DND-41 (cell line): ENCODE results near the gene KLC1.
"Not testable (repeated sequence)": the region's sequence is repeated elsewhere in the genome, so short reads cannot be mapped to it uniquely, and the experiment has no call there.

ENCODE experiments used
- ATAC-seq: fragments of 200-7000 bp; cut with Tn5 transposase; 3 replicates; pipeline ENCODE4 v1.9.1; 2021; ENCODE audit warnings: low read depth; ENCODE audit not compliant: insufficient read depth
- DNase-seq: peaks from one replicate; pipeline ENCODE4 v3.0.0-alpha.2; 2020
- H2AFZ ChIP-seq: 2 replicates; pipeline ENCODE4 v1.6.0; 2012; ENCODE audit warnings: low read depth, low read length
- H3K27ac ChIP-seq: 2 replicates; pipeline ENCODE4 v1.5.1; 2012; ENCODE audit warnings: low read length, inconsistent platforms
- H3K27me3 ChIP-seq: fragments of 200-600 bp; sonication (generic); 2 replicates; pipeline ENCODE4 v1.6.0; 2012; ENCODE audit warnings: low read length, mild to moderate bottlenecking, inconsistent platforms; ENCODE audit not compliant: insufficient read depth, poor library complexity
- H3K36me3 ChIP-seq: 2 replicates; pipeline ENCODE4 v1.5.1; 2012; ENCODE audit warnings: low read length, inconsistent platforms; ENCODE audit not compliant: insufficient read depth
- H3K4me1 ChIP-seq: 2 replicates; pipeline ENCODE4 v1.5.1; 2012; ENCODE audit warnings: mild to moderate bottlenecking, low read length; ENCODE audit not compliant: insufficient read depth
- H3K4me2 ChIP-seq: 2 replicates; pipeline ENCODE4 v1.6.0; 2012; ENCODE audit warnings: mild to moderate bottlenecking, moderate library complexity, low read length, inconsistent platforms; ENCODE audit not compliant: insufficient read depth
- H3K4me3 ChIP-seq, 2 experiments: fragments of 200-600 bp in 1 of 2; shearing (Covaris generic) in 1 of 2; 2 replicates each; pipeline ENCODE4 v1.5.1; 2012 to 2016; ENCODE audit warnings: inconsistent platforms in 2 of 2, low read length in 2 of 2, mild to moderate bottlenecking in 2 of 2, low read depth in 1 of 2, moderate library complexity in 1 of 2
- H3K79me2 ChIP-seq: 2 replicates; pipeline ENCODE4 v1.6.0; 2012; ENCODE audit warnings: low read length, inconsistent platforms; ENCODE audit not compliant: insufficient read depth
- H3K9ac ChIP-seq: 2 replicates; pipeline ENCODE4 v1.6.0; 2012; ENCODE audit warnings: low read depth, mild to moderate bottlenecking, inconsistent platforms, low read length, moderate library complexity
- H3K9me3 ChIP-seq: 2 replicates; pipeline ENCODE4 v1.5.1; 2012; ENCODE audit warnings: low read length, moderate library complexity, mild to moderate bottlenecking, inconsistent platforms; ENCODE audit not compliant: insufficient read depth, severe bottlenecking
- H4K20me1 ChIP-seq: 2 replicates; pipeline ENCODE4 v1.6.0; 2012; ENCODE audit warnings: low read length; ENCODE audit not compliant: insufficient read depth
- CTCF ChIP-seq: IDR thresholded peaks from 2 replicates; pipeline ENCODE4 v1.5.1; 2012; ENCODE audit warnings: borderline replicate concordance, low read length, moderate library complexity, mild to moderate bottlenecking; ENCODE audit not compliant: poor library complexity, severe bottlenecking; ENCODE audit errors: extremely low read depth
- EZH2 ChIP-seq: IDR thresholded peaks from 3 replicates; pipeline ENCODE4 v1.6.1; 2012; ENCODE audit warnings: borderline replicate concordance, low read depth, mild to moderate bottlenecking, moderate library complexity, low read length, inconsistent platforms; ENCODE audit not compliant: severe bottlenecking

Gene KLC1

GRCh38 chr14:103688441-103688840, 59.4 kb downstream of the KLC1 start:
- no peak overlapping the region for H3K27ac ChIP-seq
- H3K36me3 ChIP-seq = peaks cover 88% of the 10 kb centered on the region
- peaks cover 2% of the 10 kb centered on the region; the same call in 1 of the 2 replicates for H3K79me2 ChIP-seq
- DNase-seq (no peak), ATAC-seq (no peak)
- H3K27me3 ChIP-seq = no peaks in the 10 kb centered on the region
- no peaks in the 10 kb centered on the region for H3K4me1 ChIP-seq
- no peak overlapping the region for H2AFZ ChIP-seq
- peaks cover 17% of the 10 kb centered on the region for H4K20me1 ChIP-seq
- no peak overlapping the region for H3K9ac ChIP-seq
- H3K4me2 ChIP-seq = no peak overlapping the region
- H3K9me3 ChIP-seq = no peaks in the 10 kb centered on the region
- H3K4me3 ChIP-seq = no peak overlapping the region
- TF ChIP-seq EZH2 = no peak
- no peak for TF ChIP-seq CTCF

- TF ChIP-seq EZH2 (no peak), CTCF (no peak)
- ATAC-seq (no peak), DNase-seq (no peak)
- no peak overlapping the region for H3K4me2 ChIP-seq
- peaks cover 90% of the 10 kb centered on the region for H3K36me3 ChIP-seq
- no peak overlapping the region for H2AFZ ChIP-seq
- no peaks in the 10 kb centered on the region for H3K9me3 ChIP-seq
- H3K4me1 ChIP-seq = no peaks in the 10 kb centered on the region
- peaks cover 17% of the 10 kb centered on the region for H4K20me1 ChIP-seq
- no peak overlapping the region for H3K9ac ChIP-seq
- H3K79me2 ChIP-seq = peaks cover 2% of the 10 kb centered on the region; the same call in 1 of the 2 replicates
- no peaks in the 10 kb centered on the region for H3K27me3 ChIP-seq
- no peak overlapping the region for H3K4me3 ChIP-seq
- no peak overlapping the region for H3K27ac ChIP-seq
Measured at GRCh38 chr14:103688906-103689902, 60.2 kb downstream of the KLC1 start.

GRCh38 chr14:103690332-103690731, 61.3 kb downstream of the KLC1 start:
- Histone ChIP-seq H3K27ac (no peak overlapping the region), H3K4me2 (no peak overlapping the region), H3K79me2 (peaks cover 4% of the 10 kb centered on the region; the same call in 1 of the 2 replicates), H3K27me3 (no peaks in the 10 kb centered on the region), H3K36me3 (peaks cover 88% of the 10 kb centered on the region), H4K20me1 (peaks cover 17% of the 10 kb centered on the region), H3K4me1 (no peaks in the 10 kb centered on the region), H3K9me3 (no peaks in the 10 kb centered on the region), H3K4me3 (no peak overlapping the region), H2AFZ (no peak overlapping the region), H3K9ac (no peak overlapping the region)
- no peak for TF ChIP-seq EZH2
- TF ChIP-seq CTCF = no peak
- DNase-seq (no peak), ATAC-seq (no peak)

- not testable (repeated sequence) for DNase-seq, H3K4me2 ChIP-seq, H3K79me2 ChIP-seq, H3K9me3 ChIP-seq, H3K9ac ChIP-seq, ATAC-seq, H3K4me1 ChIP-seq, H2AFZ ChIP-seq, H3K4me3 ChIP-seq, H3K27me3 ChIP-seq, H3K27ac ChIP-seq
- peaks cover 25% of the 10 kb centered on the region for H4K20me1 ChIP-seq
- H3K36me3 ChIP-seq = peaks cover 86% of the 10 kb centered on the region
Measured at GRCh38 chr14:103691655-103692054, 62.6 kb downstream of the KLC1 start.
